ENCODE measurements around the gene FPGT. TPM values are rescaled to one million over a fixed set of nuclear protein-coding genes. Genes with fewer than 3 reads are reported as not detected.

Gene FPGT
- total RNA-seq, 6 donors from 2014 or later, result 3.9 to 29.3 (median 15.8) TPM

DNA sequence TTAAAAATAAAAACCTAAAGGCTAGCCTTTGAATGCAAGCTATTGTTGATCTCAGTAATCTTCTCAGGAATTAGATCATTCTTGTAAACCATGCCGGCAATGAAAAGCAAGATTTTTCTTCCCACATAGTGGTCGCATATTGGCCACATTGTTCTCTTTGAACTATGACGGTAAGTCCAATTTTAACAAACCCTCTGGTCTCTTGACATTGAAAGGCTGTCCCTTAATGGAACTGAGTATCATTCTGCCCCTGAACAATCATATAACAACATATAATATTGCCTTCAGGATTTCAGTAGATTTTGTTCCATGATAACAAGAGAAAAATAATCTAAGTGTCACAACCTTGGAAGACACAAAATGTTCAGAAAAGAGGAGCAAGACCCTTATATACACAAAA is 38.4 kb downstream of the FPGT start:
- Histone ChIP-seq H3K27ac (no peak overlapping the region), H3K9me3 (no peaks in the 10 kb centered on the region), H3K4me3 (no peak overlapping the region), H3K27me3 (no peaks in the 10 kb centered on the region), H3K36me3 (no peaks in the 10 kb centered on the region), H3K4me1 (no peaks in the 10 kb centered on the region)
- ATAC-seq (ENCODE audit: low FRiP score in 2 of 2) (no peak), DNase-seq (no peak)
- TF ChIP-seq EP300 (IDR thresholded peaks at IDR 0.05), result no peak
- TF ChIP-seq, protein P1, sequence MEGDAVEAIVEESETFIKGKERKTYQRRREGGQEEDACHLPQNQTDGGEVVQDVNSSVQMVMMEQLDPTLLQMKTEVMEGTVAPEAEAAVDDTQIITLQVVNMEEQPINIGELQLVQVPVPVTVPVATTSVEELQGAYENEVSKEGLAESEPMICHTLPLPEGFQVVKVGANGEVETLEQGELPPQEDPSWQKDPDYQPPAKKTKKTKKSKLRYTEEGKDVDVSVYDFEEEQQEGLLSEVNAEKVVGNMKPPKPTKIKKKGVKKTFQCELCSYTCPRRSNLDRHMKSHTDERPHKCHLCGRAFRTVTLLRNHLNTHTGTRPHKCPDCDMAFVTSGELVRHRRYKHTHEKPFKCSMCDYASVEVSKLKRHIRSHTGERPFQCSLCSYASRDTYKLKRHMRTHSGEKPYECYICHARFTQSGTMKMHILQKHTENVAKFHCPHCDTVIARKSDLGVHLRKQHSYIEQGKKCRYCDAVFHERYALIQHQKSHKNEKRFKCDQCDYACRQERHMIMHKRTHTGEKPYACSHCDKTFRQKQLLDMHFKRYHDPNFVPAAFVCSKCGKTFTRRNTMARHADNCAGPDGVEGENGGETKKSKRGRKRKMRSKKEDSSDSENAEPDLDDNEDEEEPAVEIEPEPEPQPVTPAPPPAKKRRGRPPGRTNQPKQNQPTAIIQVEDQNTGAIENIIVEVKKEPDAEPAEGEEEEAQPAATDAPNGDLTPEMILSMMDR (IDR thresholded peaks at IDR 0.05), result no peak
- TF ChIP-seq POLR2A (IDR thresholded peaks at IDR 0.05), result no peak
- no peak for TF ChIP-seq POLR2AphosphoS5 (IDR thresholded peaks at IDR 0.05)
- 92 to 96% methylated on average over 3 of the region's 3 CpGs for WGBS, 2 donors

DNA sequence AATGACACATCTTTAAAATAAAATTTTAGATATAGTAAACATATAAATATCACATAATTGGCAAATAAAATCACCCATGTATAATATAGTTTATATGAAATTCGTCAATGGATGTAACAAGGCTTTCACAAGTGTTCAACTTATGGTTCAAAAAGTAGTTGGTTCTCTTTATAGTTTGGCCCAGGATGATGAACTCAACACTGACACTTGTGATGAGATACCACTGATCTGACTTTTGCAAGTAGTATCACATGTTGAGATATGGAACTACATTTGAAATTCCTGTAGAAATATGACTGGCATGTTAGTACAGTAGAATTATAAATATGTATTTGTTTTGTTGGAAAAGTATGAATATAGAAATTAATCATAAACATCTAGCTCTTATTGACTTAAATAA is 39.0 kb downstream of the FPGT start:
- no peak for DNase-seq
- Histone ChIP-seq H3K36me3 (no peaks in the 10 kb centered on the region), H3K4me3 (no peak overlapping the region), H3K27ac (no peak overlapping the region), H3K4me1 (no peaks in the 10 kb centered on the region), H3K27me3 (no peaks in the 10 kb centered on the region), H3K9me3 (no peaks in the 10 kb centered on the region)
- ATAC-seq (ENCODE audit: low FRiP score in 2 of 2), result no peak
- 77 to 80% methylated on average over 1 of the region's 1 CpG for WGBS, 2 donors
- TF ChIP-seq POLR2A (IDR thresholded peaks at IDR 0.05) (no peak), EP300 (IDR thresholded peaks at IDR 0.05) (no peak), POLR2AphosphoS5 (IDR thresholded peaks at IDR 0.05) (no peak)
- TF ChIP-seq, protein P1 (IDR thresholded peaks at IDR 0.05), result no peak

DNA sequence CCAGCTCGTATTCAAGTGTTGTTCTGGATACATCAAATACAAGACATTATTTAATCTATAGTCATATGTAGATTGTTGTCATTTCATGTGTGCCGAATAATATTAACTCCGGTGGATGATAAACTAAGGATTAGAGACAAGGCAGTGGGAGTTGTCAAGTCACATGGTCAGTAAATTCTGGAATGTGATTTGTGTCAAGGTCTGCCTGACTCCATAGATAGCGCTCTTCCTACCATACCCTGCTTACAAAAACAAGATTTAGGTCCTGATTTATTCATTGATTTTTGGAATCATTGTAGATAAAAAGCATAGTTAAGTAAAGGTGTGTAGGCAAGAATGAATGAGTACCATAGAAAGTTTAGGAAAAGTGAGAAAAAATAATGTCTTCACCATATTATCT is 39.7 kb downstream of the FPGT start:
- Histone ChIP-seq H3K36me3 (no peaks in the 10 kb centered on the region), H3K9me3 (no peaks in the 10 kb centered on the region), H3K4me3 (no peak overlapping the region), H3K27ac (no peak overlapping the region), H3K27me3 (no peaks in the 10 kb centered on the region), H3K4me1 (no peaks in the 10 kb centered on the region)
- TF ChIP-seq, protein P1 (IDR thresholded peaks at IDR 0.05), result no peak
- no peak for TF ChIP-seq EP300 (IDR thresholded peaks at IDR 0.05)
- TF ChIP-seq POLR2A (IDR thresholded peaks at IDR 0.05), result no peak
- no peak for TF ChIP-seq POLR2AphosphoS5 (IDR thresholded peaks at IDR 0.05)
- WGBS, 2 donors, result 87 to 92% methylated on average over 4 of the region's 4 CpGs
- no peak for DNase-seq
- ATAC-seq (ENCODE audit: low FRiP score in 2 of 2), result no peak

DNA sequence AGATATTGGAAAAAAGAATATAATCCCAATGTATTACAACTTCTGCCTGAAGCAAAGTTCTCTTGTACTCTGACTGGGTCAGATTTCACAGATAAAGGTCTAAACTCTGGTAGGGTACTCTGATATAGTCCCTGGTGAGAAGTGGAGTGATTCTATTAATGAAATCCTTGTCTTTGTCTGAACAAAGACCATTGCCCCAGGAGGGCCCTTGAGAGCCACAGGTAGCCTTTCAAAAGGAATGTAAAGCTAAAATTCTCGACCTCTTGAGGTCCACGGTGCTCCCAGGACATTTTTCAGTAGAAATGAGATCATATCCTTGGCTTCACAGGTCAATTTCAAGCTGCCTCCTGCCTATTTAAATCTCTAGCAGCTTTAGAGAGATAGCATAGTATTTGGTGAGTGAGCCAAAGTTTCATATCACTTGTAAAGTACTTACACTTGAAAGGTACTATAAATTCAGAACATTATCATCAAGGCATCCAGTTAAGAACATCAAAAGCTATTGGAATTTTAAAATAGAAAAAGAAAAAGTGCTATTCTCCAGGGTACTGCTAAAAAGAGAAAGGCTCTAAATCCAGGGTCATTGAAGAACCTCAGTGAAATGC is 47.2 kb downstream of the FPGT start:
- WGBS, 2 donors, result 7 to 9% methylated on average over 2 of the region's 2 CpGs
- TF ChIP-seq POLR2A (IDR thresholded peaks at IDR 0.05), result no peak
- no peak for TF ChIP-seq POLR2AphosphoS5 (IDR thresholded peaks at IDR 0.05)
- TF ChIP-seq, protein P1 (IDR thresholded peaks at IDR 0.05), result no peak

DNA sequence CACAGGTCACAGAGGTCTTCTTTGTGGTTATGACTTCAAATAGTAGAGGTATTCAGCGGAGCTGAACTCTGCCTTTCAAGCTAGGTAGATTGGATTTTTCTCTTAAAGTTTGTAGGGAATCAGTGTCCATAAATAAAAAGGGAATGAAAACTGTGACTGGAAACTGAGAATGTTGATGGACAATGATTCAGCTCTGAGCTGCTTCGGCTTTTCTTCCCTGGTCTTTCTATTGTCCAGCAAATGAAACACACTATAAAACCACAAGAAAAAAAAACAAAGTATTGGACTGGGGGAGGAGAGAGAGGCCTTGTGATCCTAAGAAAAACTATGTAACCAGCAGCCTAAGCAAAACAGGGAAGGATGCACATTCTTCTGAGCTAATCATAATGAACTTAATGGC is 48.3 kb downstream of the FPGT start:
- no peak overlapping the region for H3K27ac ChIP-seq
- TF ChIP-seq, protein P1 (IDR thresholded peaks at IDR 0.05), result no peak
- no peak overlapping the region for H3K4me3 ChIP-seq
- DNase-seq (no peak), ATAC-seq (ENCODE audit: low FRiP score in 2 of 2) (no peak)
- WGBS, 2 donors, result 72 to 78% methylated on average over 2 of the region's 2 CpGs
- no peaks in the 10 kb centered on the region for H3K27me3 ChIP-seq
- H3K4me1 ChIP-seq, result peaks cover 0 to 3% (median 0%) of the 10 kb centered on the region in 4 donors
- peaks cover 0 to 8% (median 0%) of the 10 kb centered on the region in 4 donors for H3K9me3 ChIP-seq
- no peaks in the 10 kb centered on the region for H3K36me3 ChIP-seq

More for the DNA sequence above, 47.2 kb downstream of the FPGT start:
- Histone ChIP-seq H3K4me3 (no peak overlapping the region), H3K27ac (no peak overlapping the region), H3K4me1 (peaks cover 0 to 3% (median 0%) of the 10 kb centered on the region in 4 donors), H3K36me3 (no peaks in the 10 kb centered on the region), H3K27me3 (no peaks in the 10 kb centered on the region), H3K9me3 (peaks cover 0 to 8% (median 0%) of the 10 kb centered on the region in 4 donors)
- ATAC-seq (ENCODE audit: low FRiP score in 2 of 2) (no peak), DNase-seq (no peak)

All from upper lobe of left lung (tissue), 6 donors.